HL-60 (cell line): Measurements from ENCODE around the gene PHF24.

Source experiments
- DNase-seq, 2 experiments: peaks; one replicate each; pipeline ENCODE4 v3.0.0-alpha.2; 2010 to 2020; ENCODE audit warnings: low read depth in 1 of 2, low spot score in 1 of 2
- H3K27ac ChIP-seq: fragments of 250-450 bp; sonication (Bioruptor Pico); replicated peaks from 2 replicates; pipeline ENCODE4 v1.5.1; 2020; ENCODE audit warnings: mild to moderate bottlenecking, moderate library complexity
- H3K27me3 ChIP-seq: fragments of 250-450 bp; sonication (Bioruptor Pico); 2 replicates; pipeline ENCODE4 v1.5.1; 2021; ENCODE audit warnings: mild to moderate bottlenecking, moderate library complexity; ENCODE audit not compliant: insufficient read depth, poor library complexity, severe bottlenecking
- H3K4me3 ChIP-seq: replicated peaks from 2 replicates; pipeline ENCODE4 v1.5.1; 2011; ENCODE audit warnings: mild to moderate bottlenecking, control low read depth, low read length; ENCODE audit not compliant: insufficient read depth
- CTCF ChIP-seq: IDR thresholded peaks from one replicate; pipeline ENCODE4 v1.5.1; 2011; ENCODE audit warnings: low read length, control low read depth, inconsistent platforms; ENCODE audit not compliant: insufficient read depth
- GABPA ChIP-seq: IDR thresholded peaks from 2 replicates; pipeline ENCODE4 v1.6.1; 2012; ENCODE audit warnings: low read depth
- POLR2AphosphoS5 ChIP-seq: IDR thresholded peaks from 2 replicates; pipeline ENCODE4 v1.6.1; 2012; ENCODE audit warnings: low read depth
- SPI1 ChIP-seq: IDR thresholded peaks from 2 replicates; pipeline ENCODE4 v1.6.1; 2012; ENCODE audit warnings: low read depth, mild to moderate bottlenecking, borderline replicate concordance
- TF ChIP-seq, protein P1 (sequence below): IDR thresholded peaks from 2 replicates; pipeline ENCODE4 v1.6.1; 2012; ENCODE audit warnings: low read depth; ENCODE audit not compliant: insufficient replicate concordance

The PHF24 gene

DNA sequence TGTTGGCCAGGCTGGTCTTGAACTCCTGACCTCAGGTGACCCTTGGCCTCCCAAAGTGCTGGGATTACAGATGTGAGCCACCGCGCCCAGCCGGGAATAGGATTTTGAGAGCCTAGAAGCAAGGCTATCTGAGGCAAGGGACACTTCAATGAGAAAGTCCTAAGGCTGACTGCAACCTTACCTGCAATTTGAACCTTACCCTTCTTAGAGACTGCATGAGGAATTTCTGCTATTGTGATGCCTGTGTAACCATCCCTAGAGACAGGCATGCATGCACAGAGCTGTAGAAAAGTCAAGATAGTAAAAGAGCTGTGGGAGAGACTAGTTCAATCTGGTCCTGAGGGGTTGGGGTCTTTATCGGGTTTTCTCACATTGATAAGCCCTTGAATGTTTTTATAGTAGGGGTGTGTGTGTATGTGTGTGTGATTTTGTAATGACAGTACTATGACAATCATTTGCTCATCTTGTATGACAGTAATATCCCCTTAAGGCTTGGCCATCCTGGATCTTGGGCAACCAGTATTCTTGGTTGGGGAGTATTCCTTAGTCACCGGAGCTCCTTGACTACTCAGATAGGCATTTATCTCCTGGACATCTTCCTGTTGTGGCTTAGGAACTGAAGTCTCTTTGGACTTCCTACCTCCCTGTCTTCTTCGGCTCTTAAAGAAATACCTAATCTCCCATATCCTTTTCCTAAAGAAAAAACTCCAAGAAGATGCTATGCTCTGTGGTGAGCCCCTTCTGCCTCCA is 42.6 kb downstream of the PHF24 start:
- no peak overlapping the region for H3K27ac ChIP-seq

DNA sequence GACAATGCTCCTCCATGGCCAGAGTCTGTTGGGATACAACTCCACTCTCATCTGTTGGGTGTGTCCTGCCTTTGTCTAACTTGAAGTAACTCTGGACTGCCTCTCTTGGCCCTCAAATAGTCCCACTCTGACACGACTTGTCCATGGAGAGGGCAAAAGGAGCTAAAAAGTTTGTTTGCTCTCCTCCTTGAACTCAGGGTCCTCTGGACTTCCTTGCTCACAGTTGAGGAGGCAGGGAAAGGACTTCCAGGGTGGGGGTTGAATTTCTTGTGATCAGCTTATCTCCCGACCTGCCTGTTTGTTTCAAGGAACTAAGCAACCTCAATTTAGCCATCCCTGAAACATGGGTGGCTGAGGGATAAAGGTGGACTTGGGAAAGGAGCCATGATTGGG is 43.2 kb downstream of the PHF24 start:
- no peak overlapping the region for H3K27ac ChIP-seq
- TF ChIP-seq, protein P1, sequence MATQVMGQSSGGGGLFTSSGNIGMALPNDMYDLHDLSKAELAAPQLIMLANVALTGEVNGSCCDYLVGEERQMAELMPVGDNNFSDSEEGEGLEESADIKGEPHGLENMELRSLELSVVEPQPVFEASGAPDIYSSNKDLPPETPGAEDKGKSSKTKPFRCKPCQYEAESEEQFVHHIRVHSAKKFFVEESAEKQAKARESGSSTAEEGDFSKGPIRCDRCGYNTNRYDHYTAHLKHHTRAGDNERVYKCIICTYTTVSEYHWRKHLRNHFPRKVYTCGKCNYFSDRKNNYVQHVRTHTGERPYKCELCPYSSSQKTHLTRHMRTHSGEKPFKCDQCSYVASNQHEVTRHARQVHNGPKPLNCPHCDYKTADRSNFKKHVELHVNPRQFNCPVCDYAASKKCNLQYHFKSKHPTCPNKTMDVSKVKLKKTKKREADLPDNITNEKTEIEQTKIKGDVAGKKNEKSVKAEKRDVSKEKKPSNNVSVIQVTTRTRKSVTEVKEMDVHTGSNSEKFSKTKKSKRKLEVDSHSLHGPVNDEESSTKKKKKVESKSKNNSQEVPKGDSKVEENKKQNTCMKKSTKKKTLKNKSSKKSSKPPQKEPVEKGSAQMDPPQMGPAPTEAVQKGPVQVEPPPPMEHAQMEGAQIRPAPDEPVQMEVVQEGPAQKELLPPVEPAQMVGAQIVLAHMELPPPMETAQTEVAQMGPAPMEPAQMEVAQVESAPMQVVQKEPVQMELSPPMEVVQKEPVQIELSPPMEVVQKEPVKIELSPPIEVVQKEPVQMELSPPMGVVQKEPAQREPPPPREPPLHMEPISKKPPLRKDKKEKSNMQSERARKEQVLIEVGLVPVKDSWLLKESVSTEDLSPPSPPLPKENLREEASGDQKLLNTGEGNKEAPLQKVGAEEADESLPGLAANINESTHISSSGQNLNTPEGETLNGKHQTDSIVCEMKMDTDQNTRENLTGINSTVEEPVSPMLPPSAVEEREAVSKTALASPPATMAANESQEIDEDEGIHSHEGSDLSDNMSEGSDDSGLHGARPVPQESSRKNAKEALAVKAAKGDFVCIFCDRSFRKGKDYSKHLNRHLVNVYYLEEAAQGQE = no peak
- TF ChIP-seq GABPA (no peak), POLR2AphosphoS5 (no peak), CTCF (no peak)
- no peak for DNase-seq

More for the DNA sequence above, 42.6 kb downstream of the PHF24 start:
- H3K4me3 ChIP-seq = no peak overlapping the region
- no peaks in the 10 kb centered on the region for H3K27me3 ChIP-seq
- no peak for DNase-seq
- TF ChIP-seq SPI1 (no peak), CTCF (no peak), POLR2AphosphoS5 (no peak), GABPA (no peak)
- TF ChIP-seq, protein P1 = no peak

GRCh38 chr9:35001803-35002502 is 43.9 kb downstream of the PHF24 start:
- H3K4me3 ChIP-seq = no peak overlapping the region
- TF ChIP-seq, protein P1 = no peak
- TF ChIP-seq GABPA (no peak), CTCF (no peak), SPI1 (no peak), POLR2AphosphoS5 (no peak)
- DNase-seq = no peak
- no peak overlapping the region for H3K27ac ChIP-seq
- H3K27me3 ChIP-seq = no peaks in the 10 kb centered on the region

More for the DNA sequence above, 43.2 kb downstream of the PHF24 start:
- H3K4me3 ChIP-seq = no peak overlapping the region
- no peaks in the 10 kb centered on the region for H3K27me3 ChIP-seq
